COLO668 (cell line): ENCODE results near the gene NUP98.

Source experiments
- DNase-seq: peaks from one replicate; lab custom pipeline; 2025; ENCODE audit not compliant: unreplicated experiment; lab: John Stamatoyannopoulos, UW

The NUP98 gene

DNA sequence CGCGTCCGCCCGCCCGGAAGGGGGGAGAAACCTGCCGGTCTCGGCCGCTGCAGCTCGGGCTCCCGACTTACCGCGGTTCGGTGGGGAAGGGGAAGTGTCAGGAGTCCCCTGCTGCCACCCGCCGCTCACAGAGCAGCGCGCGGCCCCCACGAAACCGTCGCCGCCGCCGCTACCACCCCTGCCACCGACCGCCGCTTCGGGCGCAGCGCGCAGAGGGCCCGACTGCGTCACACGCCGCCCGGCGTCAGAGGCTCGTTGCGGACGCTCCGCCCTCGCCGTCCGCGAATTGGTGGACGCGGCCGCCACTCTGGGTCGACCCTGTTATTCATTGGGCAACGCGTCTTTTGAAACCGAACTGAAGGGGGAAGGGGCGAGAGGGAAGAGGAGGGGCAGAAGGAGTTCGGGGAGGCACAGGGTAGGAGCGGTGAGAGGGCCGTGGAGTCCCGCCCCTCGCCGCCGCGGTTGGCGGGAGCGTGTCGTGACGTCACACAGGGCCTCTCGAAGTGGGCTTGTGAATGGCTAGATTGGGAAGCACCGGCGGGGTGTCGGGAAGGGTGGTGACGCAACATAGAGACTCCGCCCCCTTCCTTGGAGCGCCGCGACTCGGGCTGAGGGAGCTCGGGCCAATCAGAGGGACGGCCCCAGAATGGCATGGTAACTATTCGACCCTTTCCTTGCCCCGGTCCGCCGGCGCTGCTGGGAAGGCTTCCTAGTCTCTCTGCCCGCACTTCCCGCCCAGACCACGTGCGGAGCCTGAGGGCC lies at the start of gene NUP98:
NUP98 (minus strand) TSS at position 226 of the 762 bp plus-strand sequence. CDS start 15,437 bp downstream, outside the sequence.
- peak; percentile 99 for DNase-seq

DNA sequence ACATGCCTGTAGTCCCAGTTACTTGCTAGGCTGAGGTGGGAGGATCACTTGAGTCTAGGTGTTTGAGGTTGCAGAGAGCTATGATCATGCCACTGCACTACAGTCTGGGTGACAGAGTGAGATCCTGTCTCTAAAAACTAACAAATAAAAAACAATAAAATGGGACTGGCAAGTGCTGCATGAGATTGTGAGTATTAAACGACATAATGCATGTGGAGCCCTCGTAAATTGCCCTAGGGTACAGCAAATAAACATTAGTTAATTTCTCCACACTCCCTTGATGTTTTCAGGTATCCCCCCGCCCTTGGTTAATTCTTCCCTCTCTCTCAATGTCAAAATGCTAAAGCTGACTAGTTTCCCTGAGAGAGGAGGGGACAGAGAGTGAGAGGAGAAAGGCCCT lies 48.3 kb upstream of the NUP98 start:
- no peak for DNase-seq

DNA sequence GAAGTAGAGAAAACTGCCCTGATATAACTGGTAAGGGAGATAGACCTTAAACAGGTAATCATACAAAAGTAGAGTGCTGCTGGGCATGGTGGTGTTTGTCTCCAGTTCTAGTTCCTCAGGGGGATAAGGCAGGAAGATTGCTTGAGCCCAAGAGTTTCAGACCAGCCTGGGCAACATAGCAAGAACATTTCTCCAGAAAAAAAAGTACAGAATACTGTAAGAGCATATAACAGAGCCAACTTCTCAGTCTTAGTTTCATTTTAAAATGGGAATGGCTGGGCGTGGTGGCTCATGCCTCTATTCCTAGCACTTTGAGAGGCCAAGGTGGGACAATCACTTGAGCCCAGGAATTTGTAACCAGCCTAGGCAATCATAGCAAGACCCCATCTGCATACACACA lies 47.9 kb upstream of the NUP98 start:
- no peak for DNase-seq

DNA sequence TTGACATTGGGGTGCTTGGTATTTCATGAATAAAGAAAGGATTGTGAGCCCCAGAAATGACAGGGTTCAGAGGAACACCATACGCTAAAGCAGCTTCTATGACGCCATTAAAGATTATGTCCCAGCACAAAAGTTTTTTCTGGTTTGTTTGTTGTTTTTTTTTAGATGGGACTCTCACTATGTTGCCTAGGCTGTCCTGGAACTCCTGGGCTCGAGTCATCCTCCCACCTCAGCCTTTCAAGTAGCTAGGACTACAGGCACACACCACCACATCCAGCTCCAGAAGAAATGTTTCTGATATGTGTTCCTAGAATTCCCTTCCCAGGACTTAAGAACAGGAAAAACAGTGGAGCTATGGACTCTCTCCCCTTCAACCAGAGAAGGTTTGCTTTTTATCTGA lies 46.0 kb upstream of the NUP98 start:
- no peak for DNase-seq

GRCh38 chr11:3841426-3842350 lies 44.3 kb upstream of the NUP98 start:
- DNase-seq: peak; percentile 81

GRCh38 chr11:3840870-3841425 lies 43.6 kb upstream of the NUP98 start, which contains the start of gene RHOG:
Gene RHOG, minus strand, starts transcription at chr11:3840959. Its CDS starts 12,821 bp downstream, at chr11:3828138.
- peak; percentile 69 for DNase-seq

GRCh38 chr11:3840004-3840869 lies 42.9 kb upstream of the NUP98 start:
- DNase-seq: no peak

DNA sequence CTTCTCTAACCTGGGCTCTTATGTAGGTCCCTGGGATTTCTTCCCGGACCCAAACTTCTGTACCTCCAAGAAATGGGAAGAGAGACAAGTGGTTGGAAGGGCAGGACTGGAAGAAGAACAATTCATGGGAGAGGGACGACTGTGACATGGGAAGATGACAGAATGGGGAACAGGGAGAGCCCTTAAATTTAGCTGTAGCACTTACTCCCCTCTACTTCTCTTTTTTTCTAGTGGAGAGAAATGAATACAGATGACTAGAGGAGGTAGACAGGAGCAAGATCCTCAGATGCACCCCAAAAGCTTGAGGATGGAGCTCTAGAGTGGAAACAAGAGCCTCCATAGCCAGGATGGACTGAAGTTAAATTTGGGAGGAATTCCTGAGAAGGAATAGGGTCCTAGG lies 41.1 kb upstream of the NUP98 start:
- no peak for DNase-seq

- DNase-seq: no peak
Observed at GRCh38 chr11:3837793-3838192, 40.4 kb upstream of the NUP98 start.

- DNase-seq: no peak
Observed at GRCh38 chr11:3836903-3837302, 39.5 kb upstream of the NUP98 start.

DNA sequence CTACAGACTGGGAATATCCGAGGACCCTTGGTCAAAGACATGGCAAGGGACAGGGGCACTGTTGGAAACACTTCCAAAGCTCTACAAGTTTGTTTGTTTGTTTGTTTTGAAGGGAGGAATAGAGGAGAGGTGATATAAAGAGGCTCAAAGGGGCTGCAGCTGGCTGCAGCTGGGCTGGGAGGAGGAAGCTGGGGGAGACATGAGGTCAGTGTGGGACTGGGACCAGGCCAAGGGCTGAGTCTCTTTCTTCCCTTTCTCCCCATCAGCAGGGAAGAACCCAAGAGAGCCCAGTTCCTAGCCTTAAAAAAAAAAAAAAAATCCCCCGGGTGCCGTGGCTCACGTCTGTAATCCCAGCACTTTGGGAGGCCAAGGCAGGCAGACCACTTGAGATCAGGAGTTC lies 38.4 kb upstream of the NUP98 start:
- no peak for DNase-seq

- DNase-seq: no peak
Observed at GRCh38 chr11:3834664-3835461, 37.5 kb upstream of the NUP98 start.

DNA sequence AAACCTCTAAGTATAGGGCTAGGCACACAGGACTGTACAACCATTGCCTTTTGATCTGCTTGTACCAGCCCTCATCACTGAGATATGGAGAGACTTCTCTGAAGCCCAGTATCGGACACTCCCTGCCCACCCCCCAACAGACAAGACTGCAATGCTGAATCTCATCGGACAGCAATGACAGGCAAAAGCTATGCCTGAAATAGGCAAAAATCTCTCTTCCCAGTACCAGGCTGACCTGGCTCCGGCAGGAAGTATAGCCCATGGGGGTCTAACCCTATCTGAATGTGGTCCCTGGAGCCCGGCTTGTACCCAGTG lies 37.0 kb upstream of the NUP98 start:
- no peak for DNase-seq

DNA sequence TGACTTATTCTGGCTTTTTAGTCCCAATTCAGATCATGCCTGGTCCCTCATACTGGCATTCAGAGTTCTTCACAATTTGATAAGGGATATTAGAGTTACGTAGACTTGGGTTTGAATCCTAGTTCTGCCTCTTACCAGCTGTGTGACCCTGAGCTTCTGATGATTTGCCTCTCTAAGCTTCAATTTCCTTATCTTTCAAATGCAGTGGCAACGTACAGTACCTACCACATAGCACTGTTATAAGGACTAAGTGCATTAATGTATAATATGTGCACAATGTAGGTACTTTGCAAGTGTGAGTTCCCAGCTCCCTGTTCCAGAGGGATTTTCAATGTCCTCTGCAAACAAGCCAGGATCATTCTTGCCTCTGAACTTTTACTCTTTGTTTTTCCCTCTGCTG lies 36.1 kb upstream of the NUP98 start:
- DNase-seq: no peak

DNA sequence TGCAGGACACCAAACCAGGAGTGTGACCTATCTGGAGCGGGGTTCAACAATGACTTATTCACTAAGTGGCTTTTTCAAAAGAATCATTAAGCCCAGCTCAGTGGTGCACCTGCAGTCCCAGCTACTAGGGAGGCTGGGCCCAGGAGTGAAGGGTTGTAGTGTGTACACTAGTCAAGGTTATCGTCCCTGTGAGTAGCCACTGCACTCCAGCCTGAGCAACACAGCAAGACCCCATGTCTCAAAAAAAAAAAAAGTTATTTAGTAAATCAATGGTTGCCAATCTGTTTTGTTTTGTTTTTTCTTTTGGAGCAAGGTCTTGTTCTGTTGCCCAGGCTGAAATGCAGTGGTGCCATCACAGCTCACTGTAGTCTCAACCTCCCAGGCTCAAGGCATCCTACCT lies 35.5 kb upstream of the NUP98 start:
- no peak for DNase-seq

- no peak for DNase-seq
Observed at GRCh38 chr11:3831378-3832239, 34.3 kb upstream of the NUP98 start.

DNA sequence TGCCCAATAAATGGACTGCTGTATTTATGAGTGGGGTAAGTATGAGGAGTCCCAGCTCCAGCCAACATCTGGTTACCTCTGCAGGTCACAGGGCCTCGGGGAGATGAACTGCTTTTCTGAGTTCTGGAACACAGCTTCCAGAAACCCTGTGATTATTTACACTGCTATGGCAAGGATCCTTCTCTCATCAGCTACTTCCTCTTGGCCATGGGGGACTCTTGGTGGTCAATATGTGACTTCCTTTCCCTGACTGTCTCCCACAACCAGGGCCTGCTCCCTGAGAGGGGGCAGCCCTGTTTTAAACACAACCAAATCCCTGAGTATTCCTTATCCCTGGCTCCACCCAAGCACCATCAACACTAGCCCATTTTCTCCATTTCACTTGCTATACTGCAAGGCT lies 33.4 kb upstream of the NUP98 start:
- no peak for DNase-seq

GRCh38 chr11:3830088-3830487 lies 32.7 kb upstream of the NUP98 start:
- no peak for DNase-seq
